ENCODE measurements around the gene KIRREL3. TPM values are rescaled to one million over a fixed set of nuclear protein-coding genes. Genes with fewer than 3 reads are reported as not detected.

The KIRREL3 gene
- total and polyA plus RNA-seq, 9 of the 15 experiments (the other 6 are each of a cell fraction or from before 2014, with no cell fraction given), result 0.04 to 0.10 TPM; not detected in 7

DNA sequence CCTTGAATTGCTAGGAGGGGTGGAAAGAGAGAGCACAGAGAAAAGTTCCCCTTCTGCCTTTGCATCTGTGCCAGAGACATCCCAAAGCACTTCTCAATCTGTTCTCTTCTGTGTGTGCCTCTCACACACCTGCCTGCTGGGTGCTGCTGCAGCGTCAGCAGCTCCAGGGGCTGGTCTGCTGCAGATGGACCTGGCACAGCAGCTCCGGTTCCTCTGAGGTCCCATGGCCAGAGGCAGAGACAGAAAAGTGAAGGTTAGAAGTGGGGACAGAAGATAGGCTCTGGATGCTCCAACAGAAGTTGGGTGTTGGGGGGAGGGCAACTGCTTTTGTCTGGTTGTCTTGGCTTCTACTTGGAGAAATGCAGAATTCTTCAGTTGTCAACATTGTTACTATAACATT, 48.9 kb upstream of the KIRREL3 start:
- H3K4me2 ChIP-seq (ENCODE audit: insufficient read depth, low read length), result no peak overlapping the region
- DNase-seq (ENCODE audit: extremely low read depth in 1 of 4, low spot score in 3 of 4) (no peak), ATAC-seq (no peak), FAIRE-seq (no peak)
- no TSS peak for BruUV-seq (replicated peaks)
- no peaks in the 10 kb centered on the region for H3K27me3 ChIP-seq (ENCODE audit: control insufficient read depth in 2 of 2, insufficient read depth in 2 of 2, low read length in 2 of 2)
- 0 out of 4 replicates have a peak overlapping the region, but pooled peaks of 1 of the 2 experiments have one; percentile 26 for H3K9ac ChIP-seq (ENCODE audit: insufficient read depth in 1 of 2, low read depth in 2 of 2, low read length in 2 of 2)
- H3K79me2 ChIP-seq (ENCODE audit: control insufficient read depth, insufficient read depth, low read length), result no peaks in the 10 kb centered on the region
- no peaks in the 10 kb centered on the region; the same call in 1 of the 2 replicates for H4K20me1 ChIP-seq (replicated peaks; ENCODE audit: control insufficient read depth, insufficient read depth, low read length)
- ChIA-PET CTCF (ENCODE audit: low intra/inter-chr PET ratio) (no interaction called here), POLR2A (interaction anchor here (0.7 to 0.8 kb wide), 2 partner anchors 19 to 221 kb away, joined by 3 read pairs; no protein-coding TSS in a partner anchor)
- TF ChIP-seq STAT6 (CRISPR knock-in tag; IDR thresholded peaks at IDR 0.05) (no peak), ZNF766 (CRISPR knock-in tag; conservative IDR thresholded peaks at IDR 0.05) (no peak), ATF6 (CRISPR knock-in tag; IDR thresholded peaks at IDR 0.05) (no peak), ELF2 (CRISPR knock-in tag; IDR thresholded peaks at IDR 0.05) (no peak), ZBTB26 (CRISPR knock-in tag; IDR thresholded peaks at IDR 0.05) (no peak), ZNF124 (CRISPR knock-in tag; IDR thresholded peaks at IDR 0.05) (no peak), RCOR1 (IDR thresholded peaks at IDR 0.05; ENCODE audit: borderline replicate concordance in 1 of 2, low read depth in 2 of 2, low read length in 2 of 2) (no peak), NFATC3 (IDR thresholded peaks at IDR 0.05) (no peak)
- TF ChIP-seq, protein P1, sequence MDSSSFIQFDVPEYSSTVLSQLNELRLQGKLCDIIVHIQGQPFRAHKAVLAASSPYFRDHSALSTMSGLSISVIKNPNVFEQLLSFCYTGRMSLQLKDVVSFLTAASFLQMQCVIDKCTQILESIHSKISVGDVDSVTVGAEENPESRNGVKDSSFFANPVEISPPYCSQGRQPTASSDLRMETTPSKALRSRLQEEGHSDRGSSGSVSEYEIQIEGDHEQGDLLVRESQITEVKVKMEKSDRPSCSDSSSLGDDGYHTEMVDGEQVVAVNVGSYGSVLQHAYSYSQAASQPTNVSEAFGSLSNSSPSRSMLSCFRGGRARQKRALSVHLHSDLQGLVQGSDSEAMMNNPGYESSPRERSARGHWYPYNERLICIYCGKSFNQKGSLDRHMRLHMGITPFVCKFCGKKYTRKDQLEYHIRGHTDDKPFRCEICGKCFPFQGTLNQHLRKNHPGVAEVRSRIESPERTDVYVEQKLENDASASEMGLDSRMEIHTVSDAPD (CRISPR knock-in tag; IDR thresholded peaks at IDR 0.05), result no peak
- TF ChIP-seq, protein P2, sequence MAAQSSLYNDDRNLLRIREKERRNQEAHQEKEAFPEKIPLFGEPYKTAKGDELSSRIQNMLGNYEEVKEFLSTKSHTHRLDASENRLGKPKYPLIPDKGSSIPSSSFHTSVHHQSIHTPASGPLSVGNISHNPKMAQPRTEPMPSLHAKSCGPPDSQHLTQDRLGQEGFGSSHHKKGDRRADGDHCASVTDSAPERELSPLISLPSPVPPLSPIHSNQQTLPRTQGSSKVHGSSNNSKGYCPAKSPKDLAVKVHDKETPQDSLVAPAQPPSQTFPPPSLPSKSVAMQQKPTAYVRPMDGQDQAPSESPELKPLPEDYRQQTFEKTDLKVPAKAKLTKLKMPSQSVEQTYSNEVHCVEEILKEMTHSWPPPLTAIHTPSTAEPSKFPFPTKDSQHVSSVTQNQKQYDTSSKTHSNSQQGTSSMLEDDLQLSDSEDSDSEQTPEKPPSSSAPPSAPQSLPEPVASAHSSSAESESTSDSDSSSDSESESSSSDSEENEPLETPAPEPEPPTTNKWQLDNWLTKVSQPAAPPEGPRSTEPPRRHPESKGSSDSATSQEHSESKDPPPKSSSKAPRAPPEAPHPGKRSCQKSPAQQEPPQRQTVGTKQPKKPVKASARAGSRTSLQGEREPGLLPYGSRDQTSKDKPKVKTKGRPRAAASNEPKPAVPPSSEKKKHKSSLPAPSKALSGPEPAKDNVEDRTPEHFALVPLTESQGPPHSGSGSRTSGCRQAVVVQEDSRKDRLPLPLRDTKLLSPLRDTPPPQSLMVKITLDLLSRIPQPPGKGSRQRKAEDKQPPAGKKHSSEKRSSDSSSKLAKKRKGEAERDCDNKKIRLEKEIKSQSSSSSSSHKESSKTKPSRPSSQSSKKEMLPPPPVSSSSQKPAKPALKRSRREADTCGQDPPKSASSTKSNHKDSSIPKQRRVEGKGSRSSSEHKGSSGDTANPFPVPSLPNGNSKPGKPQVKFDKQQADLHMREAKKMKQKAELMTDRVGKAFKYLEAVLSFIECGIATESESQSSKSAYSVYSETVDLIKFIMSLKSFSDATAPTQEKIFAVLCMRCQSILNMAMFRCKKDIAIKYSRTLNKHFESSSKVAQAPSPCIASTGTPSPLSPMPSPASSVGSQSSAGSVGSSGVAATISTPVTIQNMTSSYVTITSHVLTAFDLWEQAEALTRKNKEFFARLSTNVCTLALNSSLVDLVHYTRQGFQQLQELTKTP (IDR thresholded peaks at IDR 0.05; ENCODE audit: low read depth in 1 of 2, partially characterized antibody in 2 of 2), result no peak
- H3K4me1 ChIP-seq (replicated peaks in 1 of 2; ENCODE audit: control insufficient read depth in 2 of 2, insufficient read depth in 2 of 2, low read length in 2 of 2), result no peaks in the 10 kb centered on the region
- intact Hi-C loops (cut with micrococcal nuclease), result no loop called here
- 0% methylated on average over 2 of the region's 2 CpGs for WGBS (ENCODE audit: insufficient coverage, low coverage, missing lambda C conversion rate)
- no peak overlapping the region for H2AFZ ChIP-seq (ENCODE audit: low read depth, low read length)
- H3K9me1 ChIP-seq (ENCODE audit: control insufficient read depth, insufficient read depth, low read length), result no peaks in the 10 kb centered on the region
- no peak overlapping the region for H3K4me3 ChIP-seq
- no peak overlapping the region for H3K27ac ChIP-seq (ENCODE audit: extremely low read depth, low read depth, low read length)
- H3K36me3 ChIP-seq (ENCODE audit: control insufficient read depth, insufficient read depth, low read length), result no peaks in the 10 kb centered on the region
- H3K9me3 ChIP-seq (replicated peaks; ENCODE audit: control insufficient read depth, insufficient read depth, low read depth, low read length), result no peaks in the 10 kb centered on the region
- in situ Hi-C loops (cut with MboI), result no loop called here

All from K562 (cell line).